ENCODE data around the gene CROCC. TPM values are rescaled to one million over a fixed set of nuclear protein-coding genes. Genes with fewer than 3 reads are reported as not detected.
"Not testable (repeated sequence)": the region's sequence is repeated elsewhere in the genome, so short reads cannot be mapped to it uniquely, and the experiment has no call there.

The CROCC gene
- total RNA-seq, 1 donor from 2014 or later = 26.2 TPM

DNA sequence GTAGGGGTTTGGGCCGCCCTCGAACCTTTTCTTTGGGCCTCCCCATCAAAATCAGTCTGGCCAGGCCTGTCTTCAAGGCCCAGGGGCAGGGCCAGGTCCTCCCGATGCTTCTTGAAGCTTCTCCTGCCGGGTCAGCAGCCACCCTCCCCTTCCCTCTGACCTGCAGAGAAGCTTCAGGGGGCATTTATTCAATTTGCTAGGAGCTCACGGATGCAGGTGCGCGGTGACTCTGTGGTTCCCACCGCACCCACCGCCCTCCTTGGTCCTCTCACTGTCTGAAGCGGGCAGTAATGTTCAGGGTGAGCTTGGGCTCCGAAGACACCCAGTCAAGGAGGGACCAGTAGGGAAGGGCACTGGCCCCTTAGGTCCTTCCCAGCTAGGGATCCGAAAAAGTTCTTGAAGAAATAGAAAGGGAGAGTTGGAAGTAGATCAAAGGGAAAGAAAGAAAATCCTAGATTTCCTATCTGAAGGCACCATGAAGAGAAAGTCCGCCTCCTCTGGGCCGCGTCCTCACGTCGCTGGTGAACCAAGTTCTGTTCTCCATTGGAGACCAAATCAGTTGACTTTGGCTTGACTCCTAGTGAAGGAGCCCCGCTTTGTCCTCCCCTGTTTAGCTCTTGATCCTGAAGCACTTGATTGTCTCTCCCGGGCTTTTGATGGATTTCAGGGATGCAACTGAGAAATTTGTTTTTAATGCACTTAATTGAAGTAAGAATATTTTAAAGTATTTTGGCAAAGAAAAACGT lies 34.7 kb upstream of the CROCC start:
- TF ChIP-seq, protein P1, sequence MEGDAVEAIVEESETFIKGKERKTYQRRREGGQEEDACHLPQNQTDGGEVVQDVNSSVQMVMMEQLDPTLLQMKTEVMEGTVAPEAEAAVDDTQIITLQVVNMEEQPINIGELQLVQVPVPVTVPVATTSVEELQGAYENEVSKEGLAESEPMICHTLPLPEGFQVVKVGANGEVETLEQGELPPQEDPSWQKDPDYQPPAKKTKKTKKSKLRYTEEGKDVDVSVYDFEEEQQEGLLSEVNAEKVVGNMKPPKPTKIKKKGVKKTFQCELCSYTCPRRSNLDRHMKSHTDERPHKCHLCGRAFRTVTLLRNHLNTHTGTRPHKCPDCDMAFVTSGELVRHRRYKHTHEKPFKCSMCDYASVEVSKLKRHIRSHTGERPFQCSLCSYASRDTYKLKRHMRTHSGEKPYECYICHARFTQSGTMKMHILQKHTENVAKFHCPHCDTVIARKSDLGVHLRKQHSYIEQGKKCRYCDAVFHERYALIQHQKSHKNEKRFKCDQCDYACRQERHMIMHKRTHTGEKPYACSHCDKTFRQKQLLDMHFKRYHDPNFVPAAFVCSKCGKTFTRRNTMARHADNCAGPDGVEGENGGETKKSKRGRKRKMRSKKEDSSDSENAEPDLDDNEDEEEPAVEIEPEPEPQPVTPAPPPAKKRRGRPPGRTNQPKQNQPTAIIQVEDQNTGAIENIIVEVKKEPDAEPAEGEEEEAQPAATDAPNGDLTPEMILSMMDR (IDR thresholded peaks at IDR 0.05; ENCODE audit: insufficient read depth, low read length, poor library complexity, severe bottlenecking) = no peak
- DNase-seq (ENCODE audit: low read depth) = no peak
- Histone ChIP-seq H3K4me3 (ENCODE audit: low read depth, low read length) (no peak overlapping the region), H3K27me3 (ENCODE audit: control insufficient read depth, insufficient read depth, low read length) (peaks cover 5% of the 10 kb centered on the region), H3K36me3 (ENCODE audit: control insufficient read depth, insufficient read depth, low read length) (no peaks in the 10 kb centered on the region)

DNA sequence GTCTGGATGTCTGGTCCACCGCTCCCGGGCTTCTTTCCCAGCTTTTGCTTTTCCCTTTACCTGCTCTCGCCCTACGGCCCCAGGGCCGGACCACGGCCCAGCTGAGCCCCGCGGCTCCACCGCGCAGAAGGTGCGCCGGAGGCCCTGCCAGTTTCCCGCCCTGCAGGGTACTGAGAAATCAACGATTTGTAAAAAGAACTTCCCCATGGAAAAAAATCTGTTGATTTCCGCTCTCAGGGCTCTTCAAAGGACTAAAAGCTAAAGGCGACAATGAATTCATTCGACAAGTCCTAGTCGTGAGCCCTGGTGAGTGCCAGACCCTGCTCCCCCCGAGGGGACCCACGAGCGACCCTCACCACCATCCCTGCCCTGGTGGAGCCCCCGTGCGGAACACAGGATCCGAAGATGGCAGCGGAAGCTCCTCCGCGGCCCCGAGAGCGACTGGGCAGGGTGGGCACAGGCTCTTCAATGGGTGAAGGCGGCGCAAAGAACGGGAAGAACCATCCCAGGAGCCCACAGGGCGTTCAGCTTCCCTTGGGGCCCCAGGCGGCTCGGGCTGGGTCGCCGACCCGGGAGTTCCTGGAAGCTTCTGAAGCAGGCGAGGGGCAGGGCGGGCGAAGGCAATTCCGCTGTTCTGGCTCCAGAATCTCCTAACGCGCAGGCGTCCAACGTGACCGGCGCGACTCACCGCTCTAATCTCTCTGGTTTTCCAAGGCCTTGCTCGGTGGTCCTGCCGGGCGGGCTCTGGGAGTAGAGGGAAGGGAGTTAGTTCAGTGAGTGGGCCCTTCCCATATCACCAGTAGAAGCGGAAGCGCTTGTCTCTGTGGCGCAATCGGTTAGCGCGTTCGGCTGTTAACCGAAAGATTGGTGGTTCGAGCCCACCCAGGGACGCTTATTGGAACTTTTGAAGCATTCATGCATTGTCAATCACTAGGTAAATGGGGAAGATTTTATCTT lies 32.6 kb upstream of the CROCC start:
- H3K36me3 ChIP-seq (ENCODE audit: control insufficient read depth, insufficient read depth, low read length) = no peaks in the 10 kb centered on the region
- peaks cover 4% of the 10 kb centered on the region for H3K27me3 ChIP-seq (ENCODE audit: control insufficient read depth, insufficient read depth, low read length)
- H3K4me3 ChIP-seq (ENCODE audit: low read depth, low read length) = peak overlapping the region; percentile 50
- DNase-seq (ENCODE audit: low read depth) = no peak
- TF ChIP-seq, protein P1 (IDR thresholded peaks at IDR 0.05; ENCODE audit: insufficient read depth, low read length, poor library complexity, severe bottlenecking) = peak; percentile 35

DNA sequence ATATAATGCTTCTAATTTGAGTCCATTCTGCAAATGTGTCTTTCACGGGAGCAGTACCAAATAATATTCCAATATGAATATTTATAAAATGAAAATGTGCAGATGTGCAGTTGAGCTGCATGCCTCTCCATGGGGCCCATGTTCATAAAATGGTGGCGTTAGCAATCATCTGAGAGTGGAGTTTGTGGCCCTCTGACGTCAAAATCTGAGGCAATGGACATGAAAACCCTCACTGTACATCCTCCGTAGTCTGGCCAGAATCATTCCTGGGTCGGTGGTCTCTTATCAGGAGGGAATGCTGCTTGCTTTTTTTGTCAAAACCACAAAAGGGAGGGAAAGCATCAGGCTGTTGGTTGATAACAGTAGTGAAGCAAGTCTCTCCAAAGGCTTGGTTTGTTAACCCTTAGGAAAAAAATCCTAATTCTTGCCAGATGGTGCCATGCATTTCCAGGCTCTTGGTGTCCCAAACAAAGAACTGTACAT lies 31.2 kb upstream of the CROCC start:
- H3K36me3 ChIP-seq (ENCODE audit: control insufficient read depth, insufficient read depth, low read length); H3K27me3 ChIP-seq (ENCODE audit: control insufficient read depth, insufficient read depth, low read length); H3K4me3 ChIP-seq (ENCODE audit: low read depth, low read length); DNase-seq (ENCODE audit: low read depth): not testable (repeated sequence)

DNA sequence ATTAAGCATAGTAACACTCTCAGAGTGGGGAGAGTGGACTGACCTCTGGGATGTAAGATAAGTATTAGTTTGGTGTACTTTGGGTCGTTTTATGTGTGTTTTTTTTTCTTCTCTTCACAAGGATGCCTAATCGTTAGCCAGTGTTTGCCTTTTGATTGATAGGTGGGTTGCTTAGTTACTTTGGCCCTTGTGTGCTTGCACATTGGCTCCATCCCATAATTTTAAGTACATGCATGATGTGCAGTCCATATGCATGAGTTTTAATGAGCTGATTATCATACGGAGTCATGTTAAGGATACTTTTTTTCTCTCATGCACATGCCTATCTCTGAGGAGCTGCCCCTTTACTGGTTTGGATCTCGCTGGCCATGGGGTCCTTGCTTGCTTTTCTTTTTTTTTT lies 30.7 kb upstream of the CROCC start:
- DNase-seq (ENCODE audit: low read depth); H3K36me3 ChIP-seq (ENCODE audit: control insufficient read depth, insufficient read depth, low read length); H3K27me3 ChIP-seq (ENCODE audit: control insufficient read depth, insufficient read depth, low read length); H3K4me3 ChIP-seq (ENCODE audit: low read depth, low read length): not testable (repeated sequence)

DNA sequence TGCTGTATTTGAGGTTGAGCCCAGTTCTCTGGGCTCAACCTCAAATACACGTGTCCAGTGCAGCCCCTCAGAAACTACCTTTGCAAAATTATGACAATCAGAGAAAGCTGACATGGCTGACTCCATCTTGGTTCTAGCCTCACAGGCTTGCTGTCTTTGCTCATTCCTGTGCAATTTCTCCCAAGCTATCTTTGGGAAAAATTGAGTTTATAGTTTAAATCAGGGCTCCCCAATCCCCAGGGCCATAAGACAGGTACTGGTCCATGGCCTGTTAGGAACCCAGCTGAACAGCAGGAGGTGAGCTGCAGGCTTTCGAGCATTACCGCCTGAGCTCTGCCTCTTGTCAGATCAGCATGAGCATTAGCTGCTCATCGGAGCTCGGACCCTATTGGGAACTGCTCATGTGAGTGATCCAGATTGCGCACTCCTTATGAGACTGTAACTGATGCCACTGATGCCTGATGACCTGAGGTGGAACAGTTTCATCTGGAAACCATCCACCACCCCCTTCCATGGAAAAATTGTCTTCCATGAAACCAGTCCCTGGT lies 28.7 kb upstream of the CROCC start:
- DNase-seq (ENCODE audit: low read depth); H3K4me3 ChIP-seq (ENCODE audit: low read depth, low read length); H3K36me3 ChIP-seq (ENCODE audit: control insufficient read depth, insufficient read depth, low read length): not testable (repeated sequence)

DNA sequence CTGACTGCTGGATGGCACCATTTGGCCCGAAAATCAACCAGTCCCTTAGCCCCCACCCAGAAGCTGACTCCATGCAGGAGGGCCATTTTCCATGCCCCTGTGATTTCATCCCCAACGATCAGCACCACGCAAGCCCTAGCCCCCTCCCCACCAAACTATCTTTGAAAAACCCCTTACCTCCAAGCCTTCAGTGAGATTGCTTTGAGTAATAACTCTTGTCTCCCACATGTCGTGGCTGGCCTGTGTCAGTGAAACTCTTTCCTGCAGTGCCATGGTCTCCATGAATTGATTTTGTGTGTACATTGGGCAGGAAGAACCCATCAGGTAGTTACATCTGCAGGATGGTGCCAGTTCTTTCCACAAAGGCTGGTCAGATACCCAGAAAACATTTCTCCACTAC lies 27.9 kb upstream of the CROCC start:
- DNase-seq (ENCODE audit: low read depth); H3K36me3 ChIP-seq (ENCODE audit: control insufficient read depth, insufficient read depth, low read length); H3K27me3 ChIP-seq (ENCODE audit: control insufficient read depth, insufficient read depth, low read length); H3K4me3 ChIP-seq (ENCODE audit: low read depth, low read length): not testable (repeated sequence)

More for the DNA sequence above, 28.7 kb upstream of the CROCC start:
- H3K27me3 ChIP-seq (ENCODE audit: control insufficient read depth, insufficient read depth, low read length) = not testable (repeated sequence)

DNA sequence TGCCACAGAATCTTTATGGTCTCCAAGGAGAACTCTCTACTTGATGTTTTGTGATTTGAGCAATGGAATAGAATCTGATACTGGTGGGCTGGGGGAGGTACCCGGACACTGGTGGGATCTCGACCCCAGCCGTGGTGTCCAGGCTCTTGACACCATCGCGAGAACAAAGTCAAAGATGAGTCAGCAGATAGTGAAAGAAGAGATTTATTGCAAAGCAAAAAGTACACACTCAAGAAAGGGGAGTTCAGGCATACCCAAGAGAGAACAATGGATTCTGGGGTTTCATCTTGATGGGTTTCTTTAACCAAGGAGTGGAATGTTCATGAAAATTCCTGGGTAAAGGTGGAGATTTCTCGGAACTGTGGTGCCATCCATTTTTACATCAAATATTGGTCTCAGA lies 27.4 kb upstream of the CROCC start:
- H3K36me3 ChIP-seq (ENCODE audit: control insufficient read depth, insufficient read depth, low read length); H3K27me3 ChIP-seq (ENCODE audit: control insufficient read depth, insufficient read depth, low read length); H3K4me3 ChIP-seq (ENCODE audit: low read depth, low read length); DNase-seq (ENCODE audit: low read depth): not testable (repeated sequence)

DNA sequence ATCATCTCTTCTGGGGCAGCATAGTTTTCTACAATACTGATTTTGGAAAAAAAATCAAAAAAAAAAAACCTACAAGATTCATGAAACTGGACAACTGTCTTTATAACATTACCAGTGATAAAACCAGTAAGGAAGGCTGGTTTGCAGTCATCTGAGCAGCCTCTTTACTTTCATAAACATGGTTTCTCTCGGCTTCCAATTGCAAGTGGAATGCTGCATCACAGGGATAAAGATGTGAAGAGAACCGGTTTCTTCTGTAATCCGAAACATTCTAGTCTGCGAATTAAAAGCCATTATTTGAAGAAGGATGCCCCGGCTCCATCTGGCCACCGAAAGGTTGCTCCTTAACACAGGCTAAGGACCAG lies 26.5 kb upstream of the CROCC start:
- not testable (repeated sequence) for H3K36me3 ChIP-seq (ENCODE audit: control insufficient read depth, insufficient read depth, low read length); H3K27me3 ChIP-seq (ENCODE audit: control insufficient read depth, insufficient read depth, low read length); DNase-seq (ENCODE audit: low read depth)
- peak overlapping the region; percentile 33 for H3K4me3 ChIP-seq (ENCODE audit: low read depth, low read length)

DNA sequence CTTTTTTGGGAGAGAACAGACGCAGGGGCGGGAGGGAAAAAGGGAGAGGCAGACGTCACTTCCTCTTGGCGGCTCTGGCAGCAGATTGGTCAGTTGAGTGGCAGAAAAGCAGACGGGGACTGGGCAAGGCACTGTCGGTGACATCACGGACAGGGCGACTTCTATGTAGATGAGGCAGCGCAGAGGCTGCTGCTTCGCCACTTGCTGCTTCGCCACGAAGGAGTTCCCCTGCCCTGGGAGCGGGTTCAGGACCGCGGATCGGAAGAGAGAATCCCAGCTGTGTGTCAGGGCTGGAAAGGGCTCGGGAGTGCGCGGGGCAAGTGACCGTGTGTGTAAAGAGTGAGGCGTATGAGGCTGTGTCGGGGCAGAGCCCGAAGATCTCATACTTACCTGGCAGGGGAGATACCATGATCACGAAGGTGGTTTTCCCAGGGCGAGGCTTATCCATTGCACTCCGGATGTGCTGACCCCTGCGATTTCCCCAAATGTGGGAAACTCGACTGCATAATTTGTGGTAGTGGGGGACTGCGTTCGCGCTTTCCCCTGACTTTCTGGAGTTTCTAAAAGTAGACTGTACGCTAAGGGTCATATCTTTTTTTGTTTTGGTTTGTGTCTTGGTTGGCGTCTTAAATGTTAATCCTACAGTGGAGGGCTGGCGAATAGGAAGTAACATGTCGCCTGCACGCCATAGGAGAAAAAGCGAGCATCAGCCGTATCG lies 26.0 kb upstream of the CROCC start, which contains the start of gene RNU1-2:
Gene RNU1-2, plus strand, starts transcription at position 383 of the 718 bp plus-strand sequence.
- not testable (repeated sequence) for H3K36me3 ChIP-seq (ENCODE audit: control insufficient read depth, insufficient read depth, low read length); H3K27me3 ChIP-seq (ENCODE audit: control insufficient read depth, insufficient read depth, low read length)
- peak within 1 kb of the TSS; percentile 33 for H3K4me3 ChIP-seq (ENCODE audit: low read depth, low read length)
- DNase-seq (ENCODE audit: low read depth) = peak; percentile 100

DNA sequence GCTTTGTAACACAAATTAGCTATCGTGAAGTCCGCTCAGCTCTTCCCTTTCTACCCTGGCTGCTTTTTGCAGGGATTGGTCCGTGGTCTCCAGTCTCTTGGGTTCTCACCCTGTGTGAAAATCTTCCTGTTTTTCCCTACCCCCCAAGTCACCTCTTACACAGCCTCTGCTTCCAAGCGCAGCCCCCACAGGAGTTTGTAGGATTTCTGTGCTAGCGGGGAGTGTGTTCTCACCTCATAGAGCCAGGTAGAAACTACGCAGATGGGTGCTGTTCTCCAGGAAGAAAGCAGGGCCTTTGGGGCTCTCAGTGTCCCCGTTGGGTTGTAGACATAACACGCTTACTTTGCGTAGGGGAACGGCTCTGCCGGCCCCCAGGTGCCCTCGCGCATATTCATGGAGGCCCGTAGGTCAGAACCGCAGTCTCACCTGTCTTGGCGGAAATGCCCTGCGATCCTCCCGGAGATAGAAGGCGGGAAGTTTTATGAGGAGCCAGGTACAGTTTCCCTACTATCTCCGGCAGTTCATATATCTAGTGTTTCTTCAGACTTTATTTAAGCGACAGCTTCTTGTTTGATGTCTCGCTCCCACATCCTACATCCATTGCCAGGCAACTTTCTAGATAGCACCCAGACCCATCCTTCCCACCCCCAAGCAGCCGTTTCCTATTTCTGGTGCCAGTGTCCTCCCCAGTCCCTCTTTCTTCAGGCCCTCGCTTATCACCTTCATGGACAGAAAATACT lies 25.2 kb upstream of the CROCC start:
- not testable (repeated sequence) for H3K36me3 ChIP-seq (ENCODE audit: control insufficient read depth, insufficient read depth, low read length); DNase-seq (ENCODE audit: low read depth); H3K27me3 ChIP-seq (ENCODE audit: control insufficient read depth, insufficient read depth, low read length)
- peak overlapping the region; percentile 2 for H3K4me3 ChIP-seq (ENCODE audit: low read depth, low read length)

DNA sequence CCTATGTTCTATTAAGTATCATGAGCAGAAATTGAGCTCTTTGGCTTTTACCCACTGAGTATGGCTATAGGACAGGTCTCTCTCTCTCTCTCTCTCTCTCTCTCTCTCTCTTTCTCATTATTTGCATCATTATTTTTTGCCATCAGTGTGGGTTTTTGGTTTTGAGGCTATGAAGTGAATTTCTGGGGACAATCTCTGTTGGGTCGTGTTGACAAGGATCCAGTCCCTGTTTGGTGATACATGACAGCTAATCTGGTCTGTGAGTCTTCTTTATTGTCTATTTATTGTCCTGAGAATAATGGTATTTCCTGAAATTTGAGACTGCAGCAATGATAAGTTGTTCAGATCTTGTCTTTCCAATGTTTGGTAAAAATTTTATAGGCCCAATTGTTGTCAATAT lies 24.1 kb upstream of the CROCC start:
- DNase-seq (ENCODE audit: low read depth); H3K4me3 ChIP-seq (ENCODE audit: low read depth, low read length); H3K27me3 ChIP-seq (ENCODE audit: control insufficient read depth, insufficient read depth, low read length); H3K36me3 ChIP-seq (ENCODE audit: control insufficient read depth, insufficient read depth, low read length): not testable (repeated sequence)
